ENCODE data around the gene SLC25A11. TPM values are rescaled to one million over a fixed set of nuclear protein-coding genes. Genes with fewer than 3 reads are reported as not detected.

Gene SLC25A11
- total RNA-seq, 2 donors from 2014 or later = 77.5 to 90.0 TPM

GRCh38 chr17:4901108-4901647 lies 38.7 kb downstream of the SLC25A11 start:
- DNase-seq (no peak), ATAC-seq (no peak)
- intact Hi-C loops (cut with DNase I, micrococcal nuclease) = no loop called here

GRCh38 chr17:4900231-4901107 lies 39.4 kb downstream of the SLC25A11 start:
- DNase-seq = peak; percentile 49 to 53
- intact Hi-C loops (cut with DNase I, micrococcal nuclease) = no loop called here
- ATAC-seq = peak; percentile 9

GRCh38 chr17:4899341-4900230 lies 40.3 kb downstream of the SLC25A11 start, which contains the start of gene C17orf107:
C17orf107 (plus strand) TSS chr17:4899536; CDS start chr17:4899763, 227 bp downstream.
- intact Hi-C loops (cut with DNase I, micrococcal nuclease) = no loop called here
- DNase-seq = peak; percentile 83 to 94
- peak; percentile 73 for ATAC-seq

DNA sequence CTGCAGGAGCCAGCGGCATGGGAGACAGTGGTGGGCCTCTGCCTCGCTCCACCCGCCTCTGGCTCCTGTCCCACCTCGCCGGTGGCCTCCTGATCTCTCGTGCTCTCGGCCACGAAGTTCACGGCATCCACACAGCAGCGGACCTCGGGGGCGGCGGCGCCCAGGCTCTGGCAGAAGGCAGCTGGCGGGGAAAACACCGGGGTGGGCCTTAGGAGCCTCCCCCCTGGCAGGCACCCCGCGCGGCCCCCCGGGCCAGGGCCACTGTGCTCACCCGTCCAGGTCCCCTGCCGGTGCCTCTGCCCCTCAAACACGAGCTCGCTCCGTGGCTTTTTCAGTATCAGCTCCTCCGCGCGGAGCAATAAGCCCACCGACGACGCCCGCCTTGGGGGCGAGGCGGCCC lies 40.9 kb downstream of the SLC25A11 start:
- intact Hi-C loops (cut with DNase I, micrococcal nuclease) = no loop called here
- DNase-seq = no peak
- peak; percentile 4 for ATAC-seq

DNA sequence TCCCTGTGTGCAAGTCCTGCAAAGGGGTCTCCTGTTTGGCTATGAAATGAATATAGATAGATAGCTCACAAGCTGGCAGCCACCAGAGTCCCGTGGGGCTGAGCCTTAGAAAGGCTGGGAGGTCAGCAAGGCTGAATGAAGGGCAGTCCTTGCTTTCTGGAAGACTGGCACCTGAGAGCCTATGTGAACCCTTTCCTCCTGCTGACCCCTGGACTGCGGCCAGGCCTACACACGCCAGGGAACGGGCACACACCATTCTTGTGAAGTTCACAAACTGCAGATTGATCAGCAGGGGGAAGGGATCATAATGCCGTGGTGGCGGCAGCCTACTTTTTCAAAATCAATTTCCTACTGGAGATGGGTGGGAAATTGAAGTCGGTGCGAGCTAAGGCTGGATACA lies 41.5 kb downstream of the SLC25A11 start:
- no peak for DNase-seq
- ATAC-seq = no peak
- intact Hi-C loops (cut with DNase I, micrococcal nuclease) = no loop called here

- DNase-seq = no peak
- intact Hi-C loops (cut with DNase I, micrococcal nuclease) = no loop called here
- no peak for ATAC-seq
These were observed 42.1 kb downstream of the SLC25A11 start for GRCh38 chr17:4897785-4898184.

DNA sequence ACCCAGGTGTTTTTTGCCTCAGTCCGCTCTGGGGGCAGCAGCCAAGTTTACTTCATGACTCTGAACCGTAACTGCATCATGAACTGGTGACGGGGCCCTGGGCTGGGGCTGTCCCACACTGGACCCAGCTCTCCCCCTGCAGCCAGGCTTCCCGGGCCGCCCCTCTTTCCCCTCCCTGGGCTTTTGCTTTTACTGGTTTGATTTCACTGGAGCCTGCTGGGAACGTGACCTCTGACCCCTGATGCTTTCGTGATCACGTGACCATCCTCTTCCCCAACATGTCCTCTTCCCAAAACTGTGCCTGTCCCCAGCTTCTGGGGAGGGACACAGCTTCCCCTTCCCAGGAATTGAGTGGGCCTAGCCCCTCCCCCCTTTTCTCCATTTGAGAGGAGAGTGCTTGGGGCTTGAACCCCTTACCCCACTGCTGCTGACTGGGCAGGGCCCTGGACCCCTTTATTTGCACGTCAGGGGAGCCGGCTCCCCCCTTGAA lies 42.6 kb downstream of the SLC25A11 start:
- intact Hi-C loops (cut with DNase I, micrococcal nuclease) = no loop called here
- ATAC-seq (no peak), DNase-seq (no peak)

DNA sequence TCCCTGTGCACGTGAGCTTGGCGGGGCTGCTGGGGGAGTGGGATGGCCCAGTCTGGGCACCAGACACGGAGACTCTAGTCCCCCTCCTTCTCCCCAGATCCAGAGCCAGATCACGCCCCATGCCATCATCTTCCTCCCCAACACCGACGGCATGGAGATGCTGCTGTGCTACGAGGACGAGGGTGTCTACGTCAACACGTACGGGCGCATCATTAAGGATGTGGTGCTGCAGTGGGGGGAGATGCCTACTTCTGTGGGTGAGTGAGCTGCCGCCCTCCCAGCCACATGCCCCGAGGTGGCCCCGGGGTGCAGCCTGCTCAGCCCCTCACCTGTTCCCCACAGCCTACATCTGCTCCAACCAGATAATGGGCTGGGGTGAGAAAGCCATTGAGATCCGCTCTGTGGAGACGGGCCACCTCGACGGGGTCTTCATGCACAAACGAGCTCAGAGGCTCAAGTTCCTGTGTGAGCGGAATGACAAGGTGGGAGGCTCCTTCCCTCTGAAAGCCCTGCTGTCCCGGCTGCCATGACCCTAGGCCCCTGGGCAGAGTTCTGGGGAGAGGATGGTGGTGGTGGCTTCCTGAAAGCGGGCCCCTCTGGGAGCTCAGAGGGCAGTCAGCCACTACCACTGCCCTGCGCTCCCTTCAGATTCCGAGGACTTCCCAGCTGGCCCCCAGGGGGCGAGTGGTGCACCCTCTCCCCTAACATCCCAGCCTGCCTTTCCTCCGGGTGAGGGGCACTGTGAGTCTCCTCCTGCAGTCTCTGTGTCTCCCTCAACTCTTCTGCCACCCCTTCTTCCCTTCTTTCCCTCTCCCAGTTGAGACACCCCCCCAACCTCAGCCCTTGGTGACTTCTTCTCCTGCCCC lies 43.3 kb downstream of the SLC25A11 start:
- no peak for ATAC-seq

GRCh38 chr17:4895657-4896331 lies 44.1 kb downstream of the SLC25A11 start:
- ATAC-seq (no peak), DNase-seq (no peak)
- intact Hi-C loops (cut with DNase I, micrococcal nuclease) = no loop called here

More for the DNA sequence above, 43.3 kb downstream of the SLC25A11 start:
- DNase-seq = no peak
- intact Hi-C loops (cut with DNase I, micrococcal nuclease) = no loop called here

DNA sequence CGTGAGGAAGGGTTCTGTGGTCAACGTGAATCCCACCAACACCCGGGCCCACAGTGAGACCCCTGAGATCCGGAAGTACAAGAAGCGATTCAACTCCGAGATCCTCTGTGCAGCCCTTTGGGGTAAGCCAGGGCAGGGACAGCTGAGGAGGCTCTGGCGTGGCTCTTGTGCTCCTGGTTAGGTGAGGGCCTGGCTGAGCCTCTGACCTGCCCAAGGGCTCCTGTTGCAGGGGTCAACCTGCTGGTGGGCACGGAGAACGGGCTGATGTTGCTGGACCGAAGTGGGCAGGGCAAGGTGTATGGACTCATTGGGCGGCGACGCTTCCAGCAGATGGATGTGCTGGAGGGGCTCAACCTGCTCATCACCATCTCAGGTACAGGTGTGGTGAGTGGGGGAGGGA lies 44.7 kb downstream of the SLC25A11 start:
- intact Hi-C loops (cut with DNase I, micrococcal nuclease) = no loop called here
- DNase-seq = no peak
- ATAC-seq = no peak

DNA sequence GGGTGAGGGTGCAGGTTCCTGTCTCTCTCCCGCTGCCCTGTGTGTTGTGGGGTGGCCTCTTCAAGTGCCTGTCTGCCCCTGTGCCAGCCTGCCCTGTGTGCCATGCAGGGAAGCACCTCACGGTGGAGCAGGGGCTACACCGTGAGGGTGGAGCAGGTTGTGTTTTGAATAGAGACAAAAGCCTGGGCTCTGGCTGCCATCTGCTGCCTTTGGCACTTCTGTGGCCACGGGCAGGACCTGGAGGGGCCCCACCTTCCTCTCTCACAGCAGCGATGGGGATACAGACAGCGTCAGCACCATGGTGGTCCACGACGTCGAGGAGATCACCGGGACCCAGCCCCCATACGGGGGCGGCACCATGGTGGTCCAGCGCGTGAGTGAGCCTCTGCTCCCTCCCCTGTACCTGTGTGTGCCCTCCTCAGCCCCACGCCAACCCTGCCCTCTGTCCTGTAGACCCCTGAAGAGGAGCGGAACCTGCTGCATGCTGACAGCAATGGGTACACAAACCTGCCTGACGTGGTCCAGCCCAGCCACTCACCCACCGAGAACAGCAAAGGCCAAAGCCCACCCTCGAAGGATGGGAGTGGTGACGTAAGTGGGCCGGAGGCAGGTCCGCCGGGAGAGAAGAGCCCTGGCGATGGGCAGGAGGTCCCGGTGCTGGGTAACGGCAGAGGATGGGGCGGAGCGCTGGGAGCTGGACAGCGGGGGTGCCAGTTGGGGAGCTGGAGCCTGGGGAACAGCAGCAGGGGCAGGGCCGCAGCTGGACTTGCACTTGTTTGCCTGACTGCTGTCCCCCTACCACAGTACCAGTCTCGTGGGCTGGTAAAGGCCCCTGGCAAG lies 45.9 kb downstream of the SLC25A11 start:
- no peak for ATAC-seq
- no peak for DNase-seq
- intact Hi-C loops (cut with DNase I, micrococcal nuclease) = no loop called here

- ATAC-seq (no peak), DNase-seq (no peak)
- intact Hi-C loops (cut with DNase I, micrococcal nuclease) = no loop called here
These were observed 46.6 kb downstream of the SLC25A11 start for GRCh38 chr17:4893272-4893671.

DNA sequence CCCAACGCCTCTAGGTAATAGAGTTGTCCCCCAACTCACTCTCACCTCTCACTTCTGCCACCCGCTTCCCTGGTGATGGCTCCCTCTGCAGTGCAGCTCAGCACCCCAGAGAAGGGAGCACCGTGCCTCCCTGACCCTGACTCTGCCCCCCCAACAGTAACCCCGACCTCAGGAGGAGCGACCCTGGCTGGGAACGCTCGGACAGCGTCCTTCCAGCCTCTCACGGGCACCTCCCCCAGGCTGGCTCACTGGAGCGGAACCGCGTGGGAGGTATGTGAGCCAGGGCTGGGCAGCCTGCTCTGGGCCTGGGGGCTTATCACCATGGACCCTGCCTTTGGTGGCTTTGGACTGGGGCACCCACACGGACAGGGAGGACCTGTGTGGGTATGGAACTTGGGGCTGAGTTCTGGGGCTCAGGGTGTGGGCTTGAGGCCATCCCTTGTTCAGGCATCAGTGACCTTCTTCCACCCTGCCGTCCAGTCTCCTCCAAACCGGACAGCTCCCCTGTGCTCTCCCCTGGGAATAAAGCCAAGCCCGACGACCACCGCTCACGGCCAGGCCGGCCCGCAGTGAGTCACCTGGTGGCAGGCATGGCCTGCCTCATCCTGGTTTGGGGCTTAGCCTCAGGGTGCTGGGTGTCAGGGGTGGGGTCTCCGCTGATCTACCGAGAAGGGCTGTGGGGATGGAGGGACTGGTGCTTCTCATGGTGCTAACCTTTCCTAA lies 47.2 kb downstream of the SLC25A11 start:
- no peak for ATAC-seq
- no peak for DNase-seq
- intact Hi-C loops (cut with DNase I, micrococcal nuclease) = no loop called here

DNA sequence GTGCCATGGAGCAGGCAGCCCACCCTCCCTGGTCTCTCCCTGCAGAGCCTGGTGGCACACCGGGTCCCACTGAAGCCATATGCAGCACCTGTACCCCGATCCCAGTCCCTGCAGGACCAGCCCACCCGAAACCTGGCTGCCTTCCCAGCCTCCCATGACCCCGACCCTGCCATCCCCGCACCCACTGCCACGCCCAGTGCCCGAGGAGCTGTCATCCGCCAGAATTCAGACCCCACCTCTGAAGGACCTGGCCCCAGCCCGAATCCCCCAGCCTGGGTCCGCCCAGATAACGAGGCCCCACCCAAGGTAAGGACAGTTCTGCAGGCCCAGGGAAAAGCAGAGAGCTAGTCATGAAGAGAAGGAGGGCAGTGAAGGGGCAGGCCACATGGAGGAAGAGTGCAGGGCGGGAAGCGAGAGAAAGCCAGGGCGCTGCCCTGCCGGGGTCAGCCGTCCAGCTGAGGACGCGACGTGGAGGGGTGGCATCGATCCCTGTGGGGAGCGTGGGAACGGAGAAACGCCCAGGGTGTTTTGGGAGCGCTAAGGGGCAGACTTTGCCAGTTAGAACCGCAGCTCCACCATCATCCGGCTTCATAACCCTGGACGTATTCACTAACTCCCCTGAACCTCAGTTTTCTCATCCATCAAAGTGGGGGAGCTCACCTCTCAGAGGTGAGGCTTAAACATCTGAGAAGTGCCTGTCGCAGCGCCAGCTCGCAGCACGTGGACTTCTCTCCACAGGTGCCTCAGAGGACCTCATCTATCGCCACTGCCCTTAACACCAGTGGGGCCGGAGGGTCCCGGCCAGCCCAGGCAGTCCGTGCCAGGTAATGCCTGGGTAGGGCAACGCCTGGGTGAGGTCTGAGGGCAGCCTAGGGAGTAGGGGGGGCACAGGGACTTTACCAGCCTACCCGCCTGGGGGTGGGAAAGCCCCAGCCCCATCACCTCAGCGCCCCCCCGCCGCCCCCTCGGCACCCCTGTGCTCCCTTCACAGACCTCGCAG lies 48.1 kb downstream of the SLC25A11 start:
- ATAC-seq (no peak), DNase-seq (no peak)
- intact Hi-C loops (cut with DNase I, micrococcal nuclease) = no loop called here

GRCh38 chr17:4887581-4887980 lies 52.3 kb downstream of the SLC25A11 start:
- ATAC-seq = no peak
- no peak for DNase-seq
- intact Hi-C loops (cut with DNase I, micrococcal nuclease) = loop anchor here (5.0 to 10.0 kb wide), 3 partner anchors 100 to 183 kb away; partner anchors contain the start of genes GLTPD2 (in 2 of the 2), VMO1 (in 2 of the 2) and PELP1 (in 1 of the 2)
